ENCODE data around the gene ATP11A. TPM values are rescaled to one million over a fixed set of nuclear protein-coding genes. Genes with fewer than 3 reads are reported as not detected.

Gene ATP11A
- total and polyA plus RNA-seq, 8 donors: 9.3 to 51.0 (median 30.5) TPM

DNA sequence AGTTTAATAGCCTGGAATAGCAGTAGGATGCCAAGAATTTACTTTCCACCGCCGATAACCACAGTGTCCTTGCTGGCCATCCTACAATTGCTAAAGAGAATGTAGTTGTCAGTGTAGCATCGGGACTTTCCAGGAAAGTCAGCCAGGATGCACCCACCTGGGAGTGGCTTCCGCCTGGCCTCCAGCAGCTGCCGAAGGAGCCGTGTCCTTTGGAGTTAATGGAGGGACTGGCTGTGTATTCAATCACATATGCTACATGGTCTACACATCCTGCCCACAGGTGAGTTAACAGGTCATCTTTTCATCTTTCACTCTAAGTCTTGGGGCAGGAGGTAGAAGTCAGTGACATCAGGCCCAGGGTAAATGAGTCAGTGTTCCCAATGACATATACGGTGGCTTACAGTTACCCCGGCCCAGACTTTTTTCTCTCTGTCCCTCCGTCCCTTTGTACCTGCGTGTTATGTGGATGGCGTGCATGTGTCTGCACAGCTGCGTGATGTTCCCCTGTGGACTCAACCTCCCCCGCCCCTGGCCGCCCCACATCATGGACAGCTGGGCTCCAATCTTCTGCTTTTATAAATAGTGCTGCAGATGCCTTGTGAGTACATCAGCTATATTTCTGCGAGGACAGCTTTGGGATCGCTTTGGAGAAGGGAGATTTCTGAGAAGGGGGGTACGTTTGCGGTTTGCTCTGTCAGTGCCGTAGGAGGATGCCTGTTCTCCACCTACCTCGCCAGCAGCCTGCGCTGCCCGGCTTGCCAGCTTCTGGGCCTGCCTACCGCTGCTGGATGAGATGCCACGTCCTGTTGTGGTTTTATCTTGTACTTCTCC is 63.1 kb downstream of the ATP11A start:
- Histone ChIP-seq H3K4me1 (no peaks in the 10 kb centered on the region), H3K27me3 (no peaks in the 10 kb centered on the region), H3K36me3 (no peaks in the 10 kb centered on the region), H3K27ac (no peak overlapping the region), H3K9me3 (no peaks in the 10 kb centered on the region), H3K4me3 (no peak overlapping the region)
- DNase-seq (no peak), ATAC-seq (peak in 1 of 4 donors; percentile 12), FAIRE-seq (no peak)
- no peak for TF ChIP-seq CTCF (IDR thresholded peaks at IDR 0.05)
- intact Hi-C loops (cut with DNase I): no loop called here
- 90 to 92% methylated on average over 24 of the region's 24 CpGs for WGBS, 2 donors

- Histone ChIP-seq H3K27ac (no peak overlapping the region), H3K4me3 (no peak overlapping the region), H3K36me3 (no peaks in the 10 kb centered on the region), H3K9me3 (no peaks in the 10 kb centered on the region), H3K4me1 (no peaks in the 10 kb centered on the region), H3K27me3 (no peaks in the 10 kb centered on the region)
- FAIRE-seq: no peak
- no peak for ATAC-seq
- no peak for TF ChIP-seq CTCF (IDR thresholded peaks at IDR 0.05)
- intact Hi-C loops (cut with DNase I): no loop called here
- DNase-seq: no peak
- WGBS, 2 donors: 90% methylated on average over 16 of the region's 16 CpGs
These were observed 64.0 kb downstream of the ATP11A start for GRCh38 chr13:112753833-112754232.

DNA sequence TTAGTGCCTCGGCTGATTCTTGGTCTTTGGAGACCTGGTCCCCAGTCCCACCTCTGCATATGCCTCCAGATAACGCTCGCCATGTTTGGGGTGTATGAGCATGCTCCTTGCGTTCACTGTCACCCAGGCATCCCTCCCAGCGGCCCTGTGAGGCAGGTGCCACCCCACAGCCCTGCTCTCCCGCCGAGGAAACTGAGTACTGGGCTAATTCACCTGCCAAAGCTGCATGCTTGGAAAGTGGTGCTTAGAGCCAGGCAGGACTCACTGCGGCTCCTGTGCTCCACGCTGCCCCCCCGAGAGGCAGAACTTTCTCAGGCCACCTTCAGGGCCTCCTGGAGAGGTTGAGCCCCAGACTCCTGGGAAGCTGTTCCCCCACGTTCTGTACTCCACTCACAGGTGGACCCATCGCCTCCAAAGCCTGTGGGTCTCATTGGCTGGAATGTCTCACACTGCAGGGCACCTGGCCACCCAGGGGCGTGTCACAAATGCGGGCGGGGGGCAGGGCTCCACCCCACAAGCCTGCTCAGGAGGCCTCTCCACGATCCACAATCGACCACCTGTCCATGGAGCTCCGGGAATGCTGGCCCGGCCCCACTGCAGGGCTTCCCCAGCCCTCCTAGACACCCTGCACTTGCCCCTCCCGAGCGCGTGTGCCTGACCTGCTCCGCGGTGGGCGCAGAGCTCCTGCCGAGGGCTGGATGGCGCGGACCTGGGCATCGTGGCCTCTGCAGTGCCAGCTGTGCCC is 64.6 kb downstream of the ATP11A start:
- WGBS, 2 donors: 91 to 93% methylated on average over 29 of the region's 29 CpGs
- intact Hi-C loops (cut with DNase I): no loop called here
- no peaks in the 10 kb centered on the region for H3K36me3 ChIP-seq
- H3K27me3 ChIP-seq: no peaks in the 10 kb centered on the region
- TF ChIP-seq CTCF (IDR thresholded peaks at IDR 0.05): no peak
- no peak overlapping the region for H3K4me3 ChIP-seq
- no peak for FAIRE-seq
- no peak for ATAC-seq
- H3K9me3 ChIP-seq: no peaks in the 10 kb centered on the region
- no peak for DNase-seq
- no peak overlapping the region for H3K27ac ChIP-seq
- H3K4me1 ChIP-seq: no peaks in the 10 kb centered on the region

DNA sequence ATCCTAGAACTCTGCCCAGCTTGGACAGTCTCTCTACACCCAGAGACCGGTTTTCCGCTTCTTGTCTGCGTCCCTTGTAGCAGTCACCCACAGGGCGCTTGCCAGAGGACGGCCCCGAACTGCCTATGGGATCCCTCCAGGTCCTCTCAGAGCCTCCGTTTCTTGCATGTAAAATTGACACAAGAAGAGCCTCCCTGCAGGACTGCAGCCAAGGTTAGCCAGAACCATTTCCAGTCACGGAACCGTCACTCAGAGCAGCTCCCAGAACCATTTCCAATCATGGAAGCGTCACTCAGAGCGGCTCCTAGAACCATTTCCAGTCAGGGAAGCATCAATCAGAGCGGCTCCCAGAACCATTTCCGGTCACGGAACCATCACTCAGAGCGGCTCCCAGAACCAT is 65.5 kb downstream of the ATP11A start:
- H3K4me3 ChIP-seq: no peak overlapping the region
- intact Hi-C loops (cut with DNase I): no loop called here
- no peak overlapping the region for H3K27ac ChIP-seq
- no peak for DNase-seq
- no peak for FAIRE-seq
- TF ChIP-seq CTCF (IDR thresholded peaks at IDR 0.05): no peak
- no peak for ATAC-seq
- H3K36me3 ChIP-seq: no peaks in the 10 kb centered on the region
- H3K27me3 ChIP-seq: no peaks in the 10 kb centered on the region
- H3K9me3 ChIP-seq: no peaks in the 10 kb centered on the region
- 97% methylated on average over 15 of the region's 15 CpGs for WGBS, 2 donors
- H3K4me1 ChIP-seq: no peaks in the 10 kb centered on the region

GRCh38 chr13:112756081-112756480 is 66.2 kb downstream of the ATP11A start:
- TF ChIP-seq CTCF (IDR thresholded peaks at IDR 0.05): no peak
- ATAC-seq: no peak
- 95 to 99% methylated on average over 7 of the region's 7 CpGs for WGBS, 2 donors
- H3K27me3 ChIP-seq: no peaks in the 10 kb centered on the region
- no peak overlapping the region for H3K4me3 ChIP-seq
- FAIRE-seq: no peak
- intact Hi-C loops (cut with DNase I): no loop called here
- no peak for DNase-seq
- no peaks in the 10 kb centered on the region for H3K9me3 ChIP-seq
- no peak overlapping the region for H3K27ac ChIP-seq
- no peaks in the 10 kb centered on the region for H3K4me1 ChIP-seq
- no peaks in the 10 kb centered on the region for H3K36me3 ChIP-seq

All from pancreas (tissue), 10 donors.